HG02981 (cell line): Measurements from ENCODE around the gene PDE4DIP.
"Not testable (repeated sequence)": the region's sequence is repeated elsewhere in the genome, so short reads cannot be mapped to it uniquely, and the experiment has no call there.

ENCODE experiments used
- ATAC-seq: cut with Tn5 transposase; IDR thresholded peaks from one replicate; pipeline ENCODE4 v1.9.1; 2021; ENCODE audit warnings: mild to moderate bottlenecking, moderate library complexity; ENCODE audit not compliant: unreplicated experiment

The PDE4DIP gene

DNA sequence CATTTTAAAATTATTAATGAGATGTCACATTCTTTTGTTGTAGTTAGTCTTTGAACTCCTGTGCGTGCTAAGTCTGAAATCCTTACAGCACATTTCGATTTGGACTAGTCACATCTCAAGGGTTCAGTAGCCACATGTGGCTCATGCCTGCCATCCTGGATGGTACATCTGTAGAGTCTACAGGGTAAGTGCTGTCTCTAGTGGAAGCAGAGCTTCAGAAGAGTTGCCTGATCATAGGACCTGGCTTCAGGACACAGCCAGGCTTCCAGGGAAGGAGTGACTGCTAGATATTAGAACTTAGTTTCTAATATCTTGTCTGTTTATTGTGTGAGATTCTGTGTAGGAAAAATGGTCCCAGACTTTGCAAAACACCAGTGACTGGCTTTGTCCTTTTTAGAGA is 72.0 kb downstream of the PDE4DIP start:
- not testable (repeated sequence) for ATAC-seq

- ATAC-seq: not testable (repeated sequence)
Measured at GRCh38 chr1:148916695-148917348, 72.6 kb downstream of the PDE4DIP start.

DNA sequence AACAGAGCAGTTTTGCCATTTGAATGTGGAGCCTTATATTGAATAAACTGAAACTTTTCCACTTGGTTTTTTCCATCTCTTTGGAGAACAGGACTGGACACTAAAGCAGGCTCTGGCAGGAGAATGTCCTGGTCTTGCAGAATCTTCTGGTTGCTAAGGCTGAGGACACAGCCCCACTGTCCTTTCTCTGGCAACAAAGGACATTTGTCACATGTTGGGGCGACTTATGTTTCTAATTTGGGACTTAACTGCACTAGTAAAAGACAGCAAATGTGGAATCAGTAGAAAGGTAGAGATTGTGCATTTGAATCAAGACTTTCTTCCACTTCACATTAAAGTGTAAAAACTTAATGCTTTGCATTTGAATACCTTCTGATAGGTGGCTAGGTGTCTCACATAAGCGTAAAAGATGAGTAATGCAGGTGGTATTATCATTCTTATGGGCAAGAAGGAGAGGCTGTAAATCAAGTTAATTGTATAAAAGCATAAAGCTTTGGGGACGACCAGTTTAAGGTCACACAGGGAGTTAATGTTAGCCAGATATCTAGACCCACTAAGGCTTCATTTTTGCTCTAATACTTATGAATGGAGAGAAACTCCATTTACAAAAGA is 74.7 kb downstream of the PDE4DIP start:
- ATAC-seq: not testable (repeated sequence)

DNA sequence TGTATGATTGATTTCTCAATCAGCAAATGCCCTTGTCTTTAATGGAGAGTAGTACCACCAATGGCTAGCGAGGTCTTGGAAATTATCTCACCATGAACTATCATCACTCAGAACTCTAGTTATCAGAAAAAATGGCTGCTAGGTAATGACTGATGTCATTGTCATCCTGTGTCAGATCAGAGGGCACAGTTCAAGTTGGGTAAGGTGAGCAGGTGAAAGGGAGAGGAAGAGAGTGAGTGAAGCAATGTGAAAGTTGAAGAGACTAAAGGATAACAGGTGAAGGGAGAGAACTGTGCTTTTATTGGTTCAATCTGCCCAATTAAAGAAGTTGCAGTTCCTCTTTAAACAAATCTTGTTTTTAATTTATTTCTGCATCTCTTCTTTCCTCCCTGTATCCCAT is 76.8 kb downstream of the PDE4DIP start:
- ATAC-seq: not testable (repeated sequence)

DNA sequence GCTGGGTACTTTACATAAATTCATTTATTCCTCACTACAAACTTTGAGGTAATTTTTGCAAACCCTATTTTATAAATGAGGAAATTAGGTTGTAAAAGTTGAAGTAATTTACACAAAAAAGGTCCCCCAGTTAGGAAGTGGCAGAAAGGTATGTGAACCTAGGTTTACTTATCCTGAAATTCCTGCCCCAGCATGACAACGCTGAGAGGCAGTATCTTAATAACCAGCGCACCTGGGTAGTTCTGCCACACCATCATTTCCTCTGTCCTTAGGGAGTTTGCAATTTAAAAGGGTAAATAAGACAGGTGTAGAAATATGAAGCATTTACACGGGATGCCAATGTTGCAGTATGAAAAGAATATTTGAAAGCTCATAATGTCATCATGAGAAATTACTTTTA is 79.6 kb downstream of the PDE4DIP start:
- ATAC-seq: not testable (repeated sequence)

DNA sequence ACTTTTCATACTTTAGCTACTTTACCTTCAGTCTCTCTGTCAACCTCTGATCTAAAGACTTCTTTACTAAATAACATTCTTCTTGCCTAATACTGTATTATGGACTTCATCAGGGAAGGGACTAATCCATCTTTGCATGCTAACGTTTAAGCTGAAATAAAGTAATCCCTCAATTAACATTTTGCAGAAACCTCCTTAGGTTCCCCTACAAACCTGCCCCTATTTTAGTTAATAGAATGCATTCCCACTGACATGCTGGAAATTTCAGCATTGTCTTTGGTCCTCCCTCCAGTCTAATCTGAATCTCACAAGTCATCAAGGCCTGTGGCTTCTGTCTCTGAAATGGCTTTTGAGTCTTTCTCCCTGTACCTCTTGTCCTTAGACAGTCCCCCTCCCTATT is 83.4 kb downstream of the PDE4DIP start:
- ATAC-seq: not testable (repeated sequence)

GRCh38 chr1:148929253-148929652 is 85.0 kb downstream of the PDE4DIP start:
- ATAC-seq: not testable (repeated sequence)

GRCh38 chr1:148935381-148936002 is 91.3 kb downstream of the PDE4DIP start:
- ATAC-seq: not testable (repeated sequence)

- not testable (repeated sequence) for ATAC-seq
Measured at GRCh38 chr1:148942906-148943305, 98.7 kb downstream of the PDE4DIP start.

- not testable (repeated sequence) for ATAC-seq
Measured at GRCh38 chr1:148945130-148945529, 100.9 kb downstream of the PDE4DIP start.

DNA sequence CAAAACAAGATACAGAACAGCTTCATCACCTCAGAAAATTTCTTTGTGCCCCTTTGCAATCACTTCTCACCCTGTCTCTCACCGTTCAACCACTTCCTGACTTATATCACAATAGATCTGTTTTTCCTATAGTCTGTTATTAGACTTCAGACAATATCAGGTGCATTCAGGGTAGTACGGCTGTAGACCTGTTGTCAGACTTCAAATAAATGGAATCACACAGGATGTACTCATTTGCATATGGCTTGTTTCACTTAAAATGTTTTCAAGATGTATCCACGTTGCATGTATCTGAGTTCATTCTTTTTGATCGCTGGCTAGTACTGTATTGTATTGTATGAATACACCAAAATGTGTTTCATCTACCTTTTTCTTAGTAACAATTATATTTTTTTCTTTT is 104.5 kb downstream of the PDE4DIP start:
- ATAC-seq: not testable (repeated sequence)

DNA sequence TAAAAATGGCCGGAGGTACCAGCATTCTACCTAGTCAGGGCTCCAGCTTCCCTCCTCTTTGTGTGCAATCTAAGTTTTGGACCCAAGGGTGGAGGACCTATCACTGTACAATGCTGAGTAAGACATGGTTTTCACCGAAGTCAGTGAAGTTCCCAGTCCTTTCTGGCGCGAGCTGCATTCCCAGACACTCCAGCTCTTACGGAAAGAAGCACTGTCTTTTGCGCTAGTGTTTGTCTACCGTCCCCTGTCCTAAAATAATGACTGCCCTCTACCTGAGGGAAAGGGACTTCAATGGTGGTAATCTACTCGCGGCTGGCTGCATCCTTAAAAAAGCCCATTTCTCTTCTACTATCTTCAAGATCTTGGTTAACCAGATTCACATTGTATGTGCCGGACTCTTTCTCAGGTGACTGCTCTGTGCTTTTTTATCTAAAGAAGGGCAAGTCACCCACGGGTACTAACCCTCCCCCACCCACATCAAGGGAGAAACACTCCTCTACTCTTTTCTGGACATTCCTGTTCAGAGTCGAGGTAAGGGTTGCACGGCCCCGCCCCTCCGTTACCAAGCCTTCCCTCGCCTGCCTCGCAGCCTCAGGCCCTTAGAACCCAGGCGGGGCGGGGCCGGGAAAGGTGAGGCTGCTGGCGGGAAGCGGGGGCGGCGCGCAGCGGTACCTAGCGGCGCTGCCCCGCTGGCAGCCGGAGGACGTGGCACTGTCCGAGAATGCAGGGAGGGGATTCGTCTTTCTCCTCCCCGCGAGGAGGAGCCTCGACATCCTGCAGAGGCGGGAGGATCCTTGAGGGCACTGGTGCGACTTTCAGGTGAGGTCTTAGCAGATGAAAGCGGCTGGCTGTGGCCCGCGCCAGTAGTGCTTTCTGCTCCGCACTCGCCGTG is 107.4 kb downstream of the PDE4DIP start:
- peak; percentile 58 for ATAC-seq

DNA sequence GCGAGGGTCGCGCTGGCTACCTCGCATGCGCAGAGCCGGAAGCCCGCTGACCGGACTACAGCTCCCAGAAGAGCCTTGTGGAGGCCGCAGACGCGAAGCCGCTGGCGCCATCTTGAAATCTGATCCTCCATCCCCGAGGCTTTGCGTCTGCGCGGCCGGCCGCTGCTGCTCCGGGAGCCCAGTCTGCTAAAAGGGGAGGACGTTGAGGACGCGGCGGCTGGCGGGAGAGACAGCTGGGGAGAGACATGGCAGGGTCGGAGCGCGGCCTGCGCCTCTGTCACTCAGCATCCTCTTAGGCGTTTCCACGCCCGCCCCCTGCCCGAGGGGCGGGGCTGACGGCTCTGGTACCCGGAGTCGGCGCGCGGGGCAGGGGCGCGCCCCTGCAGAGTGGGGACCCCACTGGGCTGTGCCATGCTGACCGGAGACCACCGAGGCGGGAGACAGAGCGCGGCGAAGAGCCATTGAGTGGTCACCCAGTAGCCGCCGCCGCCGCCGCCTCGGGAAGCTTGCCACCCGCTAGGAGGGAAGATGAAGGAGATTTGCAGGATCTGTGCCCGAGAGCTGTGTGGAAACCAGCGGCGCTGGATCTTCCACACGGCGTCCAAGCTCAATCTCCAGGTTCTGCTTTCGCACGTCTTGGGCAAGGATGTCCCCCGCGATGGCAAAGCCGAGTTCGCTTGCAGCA is 108.2 kb downstream of the PDE4DIP start:
- peak; percentile 73 for ATAC-seq

- not testable (repeated sequence) for ATAC-seq
Measured at GRCh38 chr1:148952938-148953616, 108.8 kb downstream of the PDE4DIP start.

DNA sequence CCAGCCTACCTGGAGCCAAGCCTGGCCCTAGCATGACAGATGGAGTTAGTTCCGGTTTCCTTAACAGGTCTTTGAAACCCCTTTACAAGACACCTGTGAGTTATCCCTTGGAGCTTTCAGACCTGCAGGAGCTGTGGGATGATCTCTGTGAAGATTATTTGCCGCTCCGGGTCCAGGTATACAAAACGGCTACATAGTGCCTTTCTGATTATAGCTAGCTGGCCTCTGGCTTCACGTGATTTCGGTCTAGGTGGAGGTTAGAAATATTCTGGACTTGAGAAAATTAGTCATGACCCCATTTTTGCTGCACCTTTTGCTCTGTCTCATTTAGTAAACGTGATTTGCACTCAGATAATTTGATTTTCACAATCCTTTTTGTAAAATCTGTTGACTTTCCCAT is 109.5 kb downstream of the PDE4DIP start:
- not testable (repeated sequence) for ATAC-seq

- not testable (repeated sequence) for ATAC-seq
Measured at GRCh38 chr1:148958343-148958742, 114.1 kb downstream of the PDE4DIP start.

GRCh38 chr1:148960212-148961000 is 116.2 kb downstream of the PDE4DIP start:
- not testable (repeated sequence) for ATAC-seq

- not testable (repeated sequence) for ATAC-seq
Measured at GRCh38 chr1:148962127-148962857, 118.1 kb downstream of the PDE4DIP start.
